NCI-H2081 treated with DMSO at 0.1 percent for 48 hours (cell line): ENCODE results near the gene GARIN5B.

ENCODE experiments used
- DNase-seq: peaks from one replicate; lab custom pipeline; 2025; lab: John Stamatoyannopoulos, UW

GARIN5B gene

GRCh38 chr19:55370305-55370988 is 7.4 kb upstream of the GARIN5B start, which contains the start of gene IL11:
IL11 (minus strand) TSS chr19:55370463; CDS start chr19:55370310, 153 bp downstream.
- DNase-seq: no peak

GRCh38 chr19:55369653-55370304 is 6.7 kb upstream of the GARIN5B start:
- DNase-seq: no peak

GRCh38 chr19:55368701-55369563 is 5.9 kb upstream of the GARIN5B start:
- no peak for DNase-seq

GRCh38 chr19:55368106-55368505 is 5.0 kb upstream of the GARIN5B start:
- no peak for DNase-seq

GRCh38 chr19:55366790-55367189 is 3.7 kb upstream of the GARIN5B start:
- DNase-seq: no peak

GRCh38 chr19:55365964-55366363 is 2.9 kb upstream of the GARIN5B start:
- no peak for DNase-seq

- no peak for DNase-seq
These were observed 2.2 kb upstream of the GARIN5B start for GRCh38 chr19:55365245-55365644.

- DNase-seq: no peak
These were observed 678 bp downstream of the GARIN5B start for GRCh38 chr19:55362174-55362989.

GRCh38 chr19:55360902-55361301 is 2.2 kb downstream of the GARIN5B start:
- DNase-seq: no peak

- DNase-seq: no peak
These were observed 3.8 kb downstream of the GARIN5B start for GRCh38 chr19:55358943-55359908.

GRCh38 chr19:55358493-55358892 is 4.6 kb downstream of the GARIN5B start:
- no peak for DNase-seq

GRCh38 chr19:55355213-55355821 is 7.7 kb downstream of the GARIN5B start:
- no peak for DNase-seq

GRCh38 chr19:55354698-55355212 is 8.3 kb downstream of the GARIN5B start, which contains the start of gene COX6B2:
COX6B2 (minus strand) TSS chr19:55354719; CDS start chr19:55354521, 198 bp downstream.
- no peak for DNase-seq

GRCh38 chr19:55353803-55354697 is 9.0 kb downstream of the GARIN5B start:
- no peak for DNase-seq

- no peak for DNase-seq
These were observed 9.7 kb downstream of the GARIN5B start for GRCh38 chr19:55353356-55353802.

GRCh38 chr19:55352549-55353145 is 10.4 kb downstream of the GARIN5B start:
- DNase-seq: no peak

- no peak for DNase-seq
These were observed 11.0 kb downstream of the GARIN5B start for GRCh38 chr19:55352040-55352439.

- no peak for DNase-seq
These were observed 12.3 kb downstream of the GARIN5B start for GRCh38 chr19:55350620-55351315.
